Bronchial epithelial cell (primary cell): ENCODE data around the gene PLPP1. TPM values are rescaled to one million over a fixed set of nuclear protein-coding genes. Genes with fewer than 3 reads are reported as not detected.

Experiments used
- DNase-seq: peaks from one replicate; pipeline ENCODE4 v3.0.0-alpha.2; 2010; ENCODE audit warnings: low read depth
- FAIRE-seq: peaks from 2 replicates; lab custom pipeline; 2011; peaks lifted over from hg19 to GRCh38; lab: Jason Lieb, UNC
- H3K27me3 ChIP-seq: 2 replicates; pipeline ENCODE4 v1.5.1; 2011; ENCODE audit warnings: low read length; ENCODE audit not compliant: control insufficient read depth, insufficient read depth
- H3K36me3 ChIP-seq: 2 replicates; pipeline ENCODE4 v1.5.1; 2011; ENCODE audit warnings: low read length; ENCODE audit not compliant: control insufficient read depth, insufficient read depth
- H3K4me3 ChIP-seq: 2 replicates; pipeline ENCODE4 v1.5.1; 2011; ENCODE audit warnings: mild to moderate bottlenecking, low read depth, low read length, control low read depth
- total RNA-seq: library from RNA; depleted of rRNA; stranded (reverse); fragments of >200 nt; gene quantifications from 2 replicates; pipeline ENCODE4 v1.2.1, GENCODE V29; 2014
- TF ChIP-seq, protein P1 (sequence below): IDR thresholded peaks from 2 replicates; pipeline ENCODE4 v1.5.1; 2011; ENCODE audit warnings: mild to moderate bottlenecking, moderate library complexity, low read length, control low read depth, inconsistent platforms; ENCODE audit not compliant: insufficient read depth, severe bottlenecking

PLPP1 gene
- total RNA-seq, 1 donor from 2014 or later = 17.6 TPM

DNA sequence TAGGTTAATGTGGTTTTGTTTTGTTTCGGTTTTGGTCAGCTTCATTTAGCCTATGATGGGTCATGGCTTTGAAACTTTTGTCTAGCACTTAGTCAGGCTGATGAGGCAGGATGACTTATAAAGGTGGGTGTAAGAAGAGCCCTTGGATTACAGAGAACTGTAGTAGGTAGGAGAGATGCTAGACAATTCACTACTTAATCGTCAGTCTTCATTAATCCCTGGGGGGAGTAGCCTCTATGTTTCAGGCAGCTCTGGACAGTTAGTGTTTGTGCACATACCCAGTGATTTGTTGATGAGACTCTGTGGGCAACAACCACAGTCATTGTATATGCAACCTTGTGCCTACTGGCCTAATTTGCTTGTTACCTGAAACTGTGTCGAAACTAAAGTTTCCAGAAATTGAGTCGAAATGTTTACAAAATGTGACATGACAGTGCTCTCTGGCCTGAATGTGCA, 113.7 kb downstream of the PLPP1 start:
- peaks cover 7% of the 10 kb centered on the region for H3K36me3 ChIP-seq
- peak; percentile 76 for DNase-seq
- TF ChIP-seq, protein P1, sequence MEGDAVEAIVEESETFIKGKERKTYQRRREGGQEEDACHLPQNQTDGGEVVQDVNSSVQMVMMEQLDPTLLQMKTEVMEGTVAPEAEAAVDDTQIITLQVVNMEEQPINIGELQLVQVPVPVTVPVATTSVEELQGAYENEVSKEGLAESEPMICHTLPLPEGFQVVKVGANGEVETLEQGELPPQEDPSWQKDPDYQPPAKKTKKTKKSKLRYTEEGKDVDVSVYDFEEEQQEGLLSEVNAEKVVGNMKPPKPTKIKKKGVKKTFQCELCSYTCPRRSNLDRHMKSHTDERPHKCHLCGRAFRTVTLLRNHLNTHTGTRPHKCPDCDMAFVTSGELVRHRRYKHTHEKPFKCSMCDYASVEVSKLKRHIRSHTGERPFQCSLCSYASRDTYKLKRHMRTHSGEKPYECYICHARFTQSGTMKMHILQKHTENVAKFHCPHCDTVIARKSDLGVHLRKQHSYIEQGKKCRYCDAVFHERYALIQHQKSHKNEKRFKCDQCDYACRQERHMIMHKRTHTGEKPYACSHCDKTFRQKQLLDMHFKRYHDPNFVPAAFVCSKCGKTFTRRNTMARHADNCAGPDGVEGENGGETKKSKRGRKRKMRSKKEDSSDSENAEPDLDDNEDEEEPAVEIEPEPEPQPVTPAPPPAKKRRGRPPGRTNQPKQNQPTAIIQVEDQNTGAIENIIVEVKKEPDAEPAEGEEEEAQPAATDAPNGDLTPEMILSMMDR = no peak
- FAIRE-seq = no peak
- no peaks in the 10 kb centered on the region for H3K27me3 ChIP-seq
- no peak overlapping the region for H3K4me3 ChIP-seq

DNA sequence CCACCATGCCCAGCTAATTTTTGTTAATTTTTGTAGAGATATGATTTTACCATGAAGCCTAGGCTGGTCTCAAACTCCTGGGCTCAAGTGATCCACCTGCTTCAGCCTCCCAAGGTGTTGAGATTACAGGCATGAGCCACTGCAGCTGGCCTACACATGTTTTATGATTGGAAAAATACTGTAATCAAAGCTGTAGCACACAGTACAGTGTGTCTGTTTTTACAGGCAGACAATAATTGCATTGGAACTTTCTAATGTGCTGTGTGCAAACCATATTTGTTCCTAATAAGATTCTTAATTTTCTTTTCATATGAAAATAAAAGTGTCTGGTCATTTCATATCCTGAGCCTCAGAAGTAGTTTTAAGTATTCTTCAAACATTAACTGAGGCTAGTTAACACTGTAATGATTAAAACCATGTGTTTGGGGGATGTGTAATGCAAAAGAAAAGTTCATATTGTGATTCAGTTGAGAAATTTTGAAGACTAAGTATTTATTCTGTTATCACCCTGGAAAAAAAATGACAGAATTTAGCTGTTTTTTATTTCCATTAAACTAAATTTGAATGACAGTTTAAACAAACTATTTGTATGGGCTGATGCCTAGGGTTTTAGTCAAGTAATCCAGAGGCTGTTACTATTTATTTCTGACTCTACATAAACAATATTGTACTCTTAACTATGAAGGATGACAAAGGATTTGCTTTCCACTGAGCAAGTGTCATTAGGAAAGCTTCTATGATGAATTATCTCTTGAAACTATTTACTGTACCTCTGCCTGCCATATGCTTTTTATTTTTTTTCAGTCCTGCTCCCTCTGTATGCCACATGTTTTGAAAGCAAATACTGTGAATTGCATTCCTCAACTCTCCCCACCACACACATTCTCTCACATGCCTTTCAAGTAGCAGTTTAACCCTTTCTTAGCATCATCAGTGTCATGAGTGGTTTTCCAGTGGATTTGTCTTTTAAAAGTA, 115.5 kb downstream of the PLPP1 start:
- TF ChIP-seq, protein P1 = no peak

DNA sequence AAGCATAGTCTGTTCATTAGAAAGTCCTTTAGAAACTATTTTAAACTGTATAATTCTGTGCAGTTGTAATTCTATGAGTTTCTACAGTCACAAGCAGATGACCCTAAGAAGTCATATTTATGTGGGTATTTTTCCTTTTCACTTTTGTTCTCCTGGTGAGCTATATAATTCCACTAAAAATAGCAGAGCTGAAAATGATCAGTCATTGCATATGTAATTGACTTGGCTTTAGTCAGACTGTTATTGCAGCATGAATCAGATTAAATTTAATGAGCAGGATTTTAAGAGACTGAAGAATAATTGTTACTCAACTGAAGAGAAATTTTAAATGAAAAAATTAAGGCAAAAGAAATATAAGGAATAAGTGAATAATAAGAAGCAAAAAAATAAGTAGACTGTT, 118.5 kb downstream of the PLPP1 start:
- DNase-seq (no peak), FAIRE-seq (no peak)
- Histone ChIP-seq H3K27me3 (no peaks in the 10 kb centered on the region), H3K4me3 (no peak overlapping the region), H3K36me3 (no peaks in the 10 kb centered on the region)
- TF ChIP-seq, protein P1 = no peak

More for the DNA sequence above, 115.5 kb downstream of the PLPP1 start:
- DNase-seq (no peak), FAIRE-seq (no peak)
- no peak overlapping the region for H3K4me3 ChIP-seq
- H3K36me3 ChIP-seq = peaks cover 5% of the 10 kb centered on the region
- no peaks in the 10 kb centered on the region for H3K27me3 ChIP-seq

DNA sequence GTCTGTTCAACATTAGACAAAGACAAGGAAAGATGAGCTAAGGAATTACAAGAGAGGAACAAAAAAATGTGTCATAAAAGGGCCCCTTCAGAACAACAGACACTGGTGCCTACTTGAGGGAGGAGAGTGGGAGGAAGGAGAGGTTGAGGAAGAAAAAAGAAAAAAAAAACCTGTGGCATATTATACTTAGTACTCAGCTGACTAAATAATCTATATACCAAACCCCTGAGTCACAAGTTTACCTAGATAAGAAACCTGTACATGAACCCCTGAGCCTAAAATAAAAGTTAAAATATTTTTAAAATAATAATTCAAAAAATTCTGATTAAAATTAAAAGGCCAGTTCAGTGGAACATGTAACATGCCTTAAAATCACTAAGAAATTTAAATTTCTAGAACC, 119.7 kb downstream of the PLPP1 start:
- no peaks in the 10 kb centered on the region for H3K36me3 ChIP-seq
- no peak for FAIRE-seq
- DNase-seq = peak; percentile 71
- no peak overlapping the region for H3K4me3 ChIP-seq
- H3K27me3 ChIP-seq = no peaks in the 10 kb centered on the region
- TF ChIP-seq, protein P1 = no peak

DNA sequence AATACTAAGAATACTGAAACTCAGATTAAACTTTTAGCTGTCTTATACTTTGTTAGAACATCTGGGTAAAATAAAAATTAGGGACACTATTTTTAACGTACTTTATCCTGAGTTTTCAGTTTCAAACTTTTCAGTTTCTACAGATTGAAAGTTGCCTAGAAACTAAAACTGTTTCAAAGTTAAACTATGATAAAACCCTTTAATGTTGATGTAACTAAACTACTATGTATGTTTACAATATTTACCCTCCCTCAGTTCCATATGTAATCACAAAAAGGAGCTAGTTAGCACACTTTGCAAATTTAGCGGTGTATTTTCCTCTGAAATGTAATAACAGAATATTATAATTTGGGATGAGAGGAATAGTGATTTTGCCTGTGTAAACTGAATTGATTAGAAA, 121.1 kb downstream of the PLPP1 start:
- no peaks in the 10 kb centered on the region for H3K36me3 ChIP-seq
- H3K4me3 ChIP-seq = no peak overlapping the region
- TF ChIP-seq, protein P1 = no peak
- FAIRE-seq (no peak), DNase-seq (no peak)
- H3K27me3 ChIP-seq = no peaks in the 10 kb centered on the region
